CD4-positive, alpha-beta T cell treated with Interleukin-2 at 100 ng/mL for 4 hours (primary cell): ENCODE data around the gene GORASP2.
"Not testable (repeated sequence)": the region's sequence is repeated elsewhere in the genome, so short reads cannot be mapped to it uniquely, and the experiment has no call there.

Experiments used
- DNase-seq: peaks from one replicate; pipeline ENCODE4 v3.0.0-alpha.2; 2020; ENCODE audit warnings: low spot score

Gene GORASP2

DNA sequence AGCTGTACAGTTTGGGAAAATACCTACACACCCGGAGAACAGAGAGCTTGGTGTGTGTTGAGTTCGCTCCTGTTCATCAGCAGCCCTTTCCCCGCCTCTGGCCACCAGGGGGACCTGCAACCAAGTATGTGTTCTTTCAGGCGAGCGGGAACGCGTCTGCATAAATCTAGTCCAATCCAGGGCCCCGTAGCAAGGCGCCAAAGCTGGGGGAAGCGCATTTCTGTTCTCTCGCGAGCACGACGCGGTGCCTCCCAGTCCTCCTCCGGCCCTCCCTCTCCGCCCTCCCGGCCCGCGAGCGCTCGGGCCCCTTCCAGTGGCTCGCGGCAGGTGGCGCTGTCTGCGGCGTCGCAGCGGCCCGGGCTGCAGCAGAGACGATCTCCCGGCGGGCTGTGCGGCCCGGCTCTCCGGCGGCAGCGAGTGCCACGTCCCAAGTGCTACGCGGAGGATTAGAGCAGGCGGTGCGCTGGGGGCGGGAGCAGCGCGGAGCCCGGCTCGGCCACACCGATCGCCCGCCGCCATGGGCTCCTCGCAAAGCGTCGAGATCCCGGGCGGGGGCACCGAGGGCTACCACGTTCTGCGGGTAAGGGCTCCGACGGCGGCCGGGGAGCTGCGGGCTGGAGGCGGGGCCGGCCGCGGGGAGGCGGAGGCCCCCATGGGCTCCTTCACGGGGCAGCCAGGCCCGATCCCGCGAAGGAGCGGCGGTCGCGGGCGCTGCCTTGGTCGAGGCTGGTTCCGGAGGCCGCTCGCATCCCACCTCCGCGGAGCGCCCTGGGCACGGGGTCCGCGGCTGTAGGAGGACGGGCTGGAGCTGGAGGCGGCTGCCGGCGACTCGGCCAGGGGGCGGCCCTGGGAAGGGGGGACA is at the start of gene GORASP2:
TSS of gene GORASP2 (plus strand) at position 430 of the 862 bp plus-strand sequence. CDS start at position 518, 88 bp downstream.
- peak; percentile 99 for DNase-seq

DNA sequence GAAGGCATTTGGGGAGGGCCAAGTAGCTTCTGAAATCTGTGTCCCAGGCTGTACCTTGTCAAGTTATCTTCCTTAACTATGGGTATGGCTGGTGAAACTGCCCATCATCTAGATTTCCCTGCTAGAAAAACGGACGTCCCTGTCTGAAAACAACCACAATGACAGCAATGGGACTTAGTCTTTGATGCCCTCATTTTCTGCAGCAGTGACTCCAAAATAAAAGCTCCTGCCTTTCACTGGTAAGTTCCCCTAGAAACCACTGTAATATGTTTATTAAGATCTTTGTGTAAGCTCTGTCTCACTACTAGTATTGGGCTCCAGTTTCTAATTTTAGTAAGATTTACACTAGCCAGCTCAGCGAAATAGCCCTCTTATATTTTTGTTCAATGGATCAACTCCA is 47.2 kb upstream of the GORASP2 start:
- no peak for DNase-seq

DNA sequence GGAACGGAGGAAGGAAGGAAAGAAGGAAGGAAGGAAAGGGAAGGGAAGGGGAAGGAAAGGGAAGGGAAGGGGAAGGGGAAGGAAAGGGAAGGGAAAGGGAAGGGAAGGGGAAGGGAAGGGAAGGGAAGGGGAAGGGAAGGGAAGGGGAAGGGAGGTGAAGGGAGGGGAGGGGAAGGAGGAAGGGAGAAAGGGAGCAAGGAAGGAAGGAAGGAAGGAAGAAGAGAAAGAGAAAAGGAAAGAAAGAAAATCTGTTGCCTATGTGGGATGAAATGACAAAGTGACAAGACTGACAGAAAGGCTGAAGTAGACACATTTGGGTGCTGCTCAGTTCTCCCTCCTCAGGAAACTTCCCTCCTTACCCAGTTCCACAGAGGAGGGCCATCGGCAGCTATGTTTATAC is 46.3 kb upstream of the GORASP2 start:
- no peak for DNase-seq

DNA sequence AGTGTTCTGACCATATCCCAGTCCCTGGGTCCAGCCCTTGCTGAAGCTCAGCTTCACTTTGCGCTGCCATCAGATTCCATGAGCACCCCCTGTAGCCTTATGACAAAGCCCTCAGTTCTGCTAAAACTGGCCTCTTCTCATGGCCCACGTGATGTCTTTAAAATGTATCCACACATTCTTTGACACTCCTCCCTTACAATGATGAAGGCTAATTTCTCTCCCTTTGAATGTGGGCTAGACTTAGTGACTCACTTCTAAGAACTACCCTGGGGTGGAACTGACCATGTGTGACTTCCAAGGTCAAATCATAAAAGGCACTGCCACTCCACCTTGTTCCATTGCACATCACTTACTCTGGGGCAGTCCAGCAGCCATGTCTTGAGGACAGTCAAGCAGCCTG is 45.4 kb upstream of the GORASP2 start:
- DNase-seq: no peak

DNA sequence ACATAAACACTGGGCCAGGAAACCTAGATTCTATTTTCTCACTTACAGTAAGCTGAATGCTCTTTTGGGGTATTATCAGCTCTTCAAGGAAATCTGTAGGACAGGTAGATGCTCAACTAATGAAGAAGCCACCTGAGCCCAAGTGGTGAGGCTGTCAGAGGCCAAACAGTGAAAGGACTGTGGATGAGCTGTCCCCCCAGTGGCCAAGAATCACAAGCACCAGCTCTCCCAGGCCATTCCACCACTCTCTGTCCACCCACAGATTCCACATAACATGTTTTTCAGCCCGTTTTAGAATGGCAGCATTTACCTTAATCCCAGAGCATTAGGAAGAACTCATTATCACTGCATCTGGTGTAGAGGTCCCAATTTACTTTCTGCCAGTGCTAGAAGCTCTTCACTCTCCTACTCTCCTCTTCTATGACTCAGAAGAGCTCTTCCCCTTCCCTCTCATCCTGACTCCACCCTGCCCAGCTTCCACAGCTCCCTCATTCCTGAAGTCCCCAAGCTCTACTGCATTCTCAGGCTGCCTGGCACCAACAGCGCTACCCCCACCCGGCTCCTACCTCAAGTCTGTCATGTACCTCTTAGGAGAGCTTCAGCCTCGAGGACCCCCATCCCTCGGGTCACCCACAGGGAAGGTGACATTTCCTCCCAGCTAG is 43.8 kb upstream of the GORASP2 start:
- DNase-seq: no peak

DNA sequence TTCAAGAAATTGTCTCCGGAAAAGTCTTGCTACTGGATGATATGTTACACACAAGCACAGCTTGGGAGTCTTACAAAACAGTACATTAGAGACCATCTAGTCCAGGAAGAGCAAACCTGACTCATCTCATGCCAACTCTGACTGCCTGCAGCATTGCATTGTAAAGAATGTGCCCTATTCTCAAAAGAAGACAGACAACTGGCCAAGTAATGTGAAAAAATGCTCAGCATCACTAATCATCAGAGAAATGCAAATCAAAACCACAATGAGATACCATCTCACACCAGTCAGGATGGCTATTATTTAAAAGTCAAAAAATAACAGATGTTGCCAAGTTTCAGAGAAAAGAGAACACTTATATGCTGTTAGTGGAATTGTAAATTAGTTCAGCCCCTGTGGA is 42.7 kb upstream of the GORASP2 start:
- DNase-seq: no peak

DNA sequence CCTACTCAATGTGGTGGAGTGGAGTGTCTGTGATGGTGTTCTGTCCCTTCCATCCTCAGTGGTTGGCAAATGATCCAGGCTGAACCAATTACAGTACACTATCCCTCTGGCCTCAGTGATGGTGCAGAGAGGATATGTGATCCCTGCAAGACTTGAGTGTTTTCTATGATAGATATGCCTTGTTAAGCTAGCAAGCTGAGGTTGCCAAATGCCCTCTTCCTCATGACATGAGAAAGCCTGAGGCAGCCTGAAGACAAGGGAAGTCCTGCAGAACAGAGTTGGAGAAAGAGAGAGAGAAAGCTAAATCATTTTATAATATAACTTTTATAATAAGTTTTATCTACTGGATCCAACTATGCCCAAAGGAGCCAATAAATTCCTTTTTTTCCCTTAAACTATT is 41.6 kb upstream of the GORASP2 start:
- DNase-seq: no peak

DNA sequence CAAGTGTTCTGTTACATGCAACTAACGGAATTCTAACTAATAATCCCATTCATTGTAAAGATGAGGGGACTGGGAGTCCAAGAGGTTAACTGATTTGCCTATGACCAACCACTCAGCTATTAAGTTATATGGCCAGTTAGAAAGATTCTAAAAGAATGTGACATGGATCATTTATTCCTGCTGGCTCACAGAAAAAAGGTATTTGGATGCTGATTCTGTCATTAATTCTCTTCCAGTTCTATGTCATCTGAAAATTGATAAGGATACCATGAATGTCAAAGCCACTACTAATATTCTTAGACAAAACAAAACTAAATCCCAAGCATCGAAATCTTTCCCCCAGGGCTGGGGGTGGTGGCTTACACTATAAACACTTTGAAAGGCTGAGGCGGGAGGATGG is 41.2 kb upstream of the GORASP2 start:
- DNase-seq: no peak

DNA sequence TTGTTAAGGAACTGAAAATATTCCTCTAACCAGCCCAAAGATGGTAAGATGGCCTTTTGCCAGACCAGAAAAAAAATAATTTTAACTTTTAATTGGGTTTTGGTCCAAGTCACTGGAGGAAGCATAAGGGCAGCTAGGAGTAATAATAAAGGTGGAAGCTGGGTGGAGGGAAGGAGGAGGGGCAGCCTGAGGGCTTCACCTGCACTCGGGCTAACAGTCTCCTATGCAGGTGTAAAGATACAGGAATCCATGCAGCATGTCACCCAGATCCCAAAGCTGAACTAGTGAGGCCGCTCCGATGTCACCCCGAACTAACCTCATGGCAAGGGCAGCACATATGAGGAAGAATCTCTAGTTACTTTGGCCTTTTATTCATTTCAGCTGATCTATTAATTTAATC is 37.2 kb upstream of the GORASP2 start:
- DNase-seq: no peak

DNA sequence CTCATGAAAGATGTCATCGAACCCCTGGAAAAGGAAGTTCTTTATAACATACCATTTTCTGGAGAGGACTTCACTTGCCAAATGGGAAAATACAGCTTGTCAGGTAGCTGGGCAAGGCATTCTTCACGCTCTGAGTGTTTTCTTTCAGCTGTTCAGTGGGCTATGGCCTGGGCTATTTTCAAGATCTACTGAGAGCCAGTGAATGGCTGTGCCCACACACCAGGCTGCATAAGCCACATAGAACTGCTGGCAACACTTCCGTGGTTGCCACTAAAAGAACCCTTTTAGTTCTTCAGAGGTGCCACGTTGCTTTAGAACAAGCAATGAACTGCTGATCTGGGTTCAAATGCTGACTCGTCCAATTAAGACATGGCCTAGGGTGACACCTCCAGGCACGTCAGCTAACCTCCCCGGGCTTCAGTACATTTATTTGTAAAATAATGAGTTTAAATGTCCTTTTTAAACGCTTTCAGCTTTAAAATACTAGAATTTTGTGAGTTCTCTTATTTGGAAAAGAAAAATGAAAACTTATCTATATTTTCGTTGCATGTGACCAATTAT is 36.6 kb upstream of the GORASP2 start:
- DNase-seq: no peak

DNA sequence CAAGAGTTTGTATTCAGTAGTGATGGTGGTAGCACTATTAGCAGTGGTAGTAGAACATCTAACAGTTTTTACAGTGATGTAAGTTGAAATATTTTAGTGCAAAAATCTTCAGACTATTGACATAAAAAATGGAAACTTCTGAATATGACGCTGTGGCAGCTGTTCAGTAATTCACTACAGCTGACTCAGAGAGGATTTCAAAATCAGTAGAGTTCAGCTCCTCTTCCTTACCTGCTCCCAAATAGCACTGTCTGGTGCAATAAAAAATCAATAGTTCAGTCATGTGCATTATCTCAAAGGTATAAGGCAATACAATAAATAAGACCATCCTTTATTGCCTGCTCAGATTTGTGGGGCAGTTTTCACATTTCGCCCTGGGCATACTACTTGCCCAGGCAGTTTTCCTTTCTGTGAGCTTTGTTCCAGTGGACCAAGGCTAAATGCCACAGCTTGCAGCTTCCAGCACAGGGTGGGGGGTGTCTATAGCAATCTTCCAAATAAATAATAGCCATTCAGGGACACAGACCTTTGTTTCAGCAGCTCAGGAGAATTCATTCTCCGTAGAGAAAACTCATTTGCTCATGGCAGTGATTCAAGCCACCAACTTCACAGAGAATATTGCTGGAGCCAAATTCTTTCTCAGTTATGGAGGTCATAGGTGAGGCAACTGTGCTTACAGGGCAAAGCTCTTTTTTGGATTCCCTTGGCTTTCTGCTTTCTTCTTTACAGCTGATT is 33.9 kb upstream of the GORASP2 start:
- DNase-seq: no peak

DNA sequence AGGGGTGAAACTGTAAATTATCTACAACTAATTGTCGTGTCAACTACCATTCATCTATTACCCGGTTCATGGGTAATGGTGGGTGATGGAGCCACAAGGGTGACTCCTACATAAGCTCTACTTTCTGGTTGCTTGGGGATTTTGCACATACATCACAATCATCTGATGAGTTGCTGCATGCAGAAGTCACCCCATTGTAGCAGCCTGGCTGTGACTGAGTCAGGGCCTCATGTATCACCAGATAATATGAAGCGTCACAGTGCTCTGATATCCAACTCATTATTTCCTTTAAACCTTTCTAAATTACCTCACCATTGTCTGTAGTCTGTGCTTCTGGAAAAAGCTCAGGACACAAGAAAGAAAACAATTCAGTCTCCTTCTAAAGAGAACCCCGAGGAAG is 32.4 kb upstream of the GORASP2 start:
- DNase-seq: no peak

DNA sequence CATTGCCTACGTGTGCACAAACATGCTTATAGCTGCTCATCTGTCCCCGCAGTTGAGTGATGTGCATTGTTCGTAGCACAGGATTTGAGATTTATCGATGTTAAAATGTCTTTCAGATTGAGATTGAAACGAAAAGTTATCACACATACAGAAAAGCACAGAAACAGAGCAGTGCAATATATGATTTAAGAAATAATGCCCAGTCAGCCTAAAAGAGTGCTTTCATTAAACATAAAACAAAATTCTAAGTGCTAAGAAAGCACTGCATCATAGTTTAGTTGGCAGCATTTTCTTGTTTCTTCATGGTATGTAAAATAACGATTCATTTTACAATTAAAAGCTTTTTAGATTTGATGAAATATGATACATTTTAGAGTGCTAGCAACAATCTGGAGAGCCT is 31.9 kb upstream of the GORASP2 start:
- DNase-seq: no peak

DNA sequence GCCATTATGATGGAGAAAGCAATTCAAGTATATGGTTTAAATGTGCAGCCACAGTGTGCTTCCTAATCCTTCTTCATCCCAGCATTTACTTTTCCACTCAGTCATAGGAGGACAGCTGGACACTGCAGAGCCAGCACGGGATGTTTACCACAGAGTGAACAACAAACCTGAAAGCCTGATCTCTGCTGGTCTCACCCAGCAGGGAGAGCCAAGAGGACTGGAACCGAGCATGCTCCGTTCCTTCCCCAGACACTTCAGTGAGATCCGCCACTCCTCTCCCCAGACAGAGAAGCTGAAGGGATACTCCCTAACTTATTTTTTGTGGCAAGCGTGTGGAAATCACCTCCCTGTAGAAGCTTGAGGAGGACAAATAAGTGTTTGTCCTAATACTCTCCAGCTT is 23.2 kb upstream of the GORASP2 start:
- no peak for DNase-seq

DNA sequence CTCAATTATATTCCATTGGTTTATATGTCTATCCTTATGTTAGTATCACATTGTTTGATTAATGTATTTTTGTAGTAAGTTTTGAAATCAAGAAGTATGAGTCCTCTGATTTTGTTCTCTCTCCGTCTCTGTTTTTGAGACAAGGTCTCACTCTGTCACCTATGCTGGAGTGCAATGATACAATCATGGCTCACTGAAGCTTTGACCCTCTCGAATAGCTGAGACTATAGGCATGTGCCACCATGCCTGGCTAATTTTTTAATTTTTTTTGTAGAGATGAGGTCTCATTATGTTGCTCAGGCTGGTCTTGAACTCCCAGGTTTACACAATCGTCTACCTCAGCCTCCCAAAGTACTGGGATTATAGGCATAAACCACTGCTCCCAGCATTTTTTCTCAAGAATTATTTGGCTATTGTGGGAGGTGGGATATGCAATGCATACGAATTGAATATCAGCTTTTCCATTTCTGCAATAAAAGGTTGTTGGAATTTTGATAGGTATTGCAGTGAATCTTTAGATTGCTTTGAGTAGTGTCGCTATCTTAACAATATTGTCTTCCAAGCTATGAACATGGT is 17.7 kb upstream of the GORASP2 start:
- no peak for DNase-seq

DNA sequence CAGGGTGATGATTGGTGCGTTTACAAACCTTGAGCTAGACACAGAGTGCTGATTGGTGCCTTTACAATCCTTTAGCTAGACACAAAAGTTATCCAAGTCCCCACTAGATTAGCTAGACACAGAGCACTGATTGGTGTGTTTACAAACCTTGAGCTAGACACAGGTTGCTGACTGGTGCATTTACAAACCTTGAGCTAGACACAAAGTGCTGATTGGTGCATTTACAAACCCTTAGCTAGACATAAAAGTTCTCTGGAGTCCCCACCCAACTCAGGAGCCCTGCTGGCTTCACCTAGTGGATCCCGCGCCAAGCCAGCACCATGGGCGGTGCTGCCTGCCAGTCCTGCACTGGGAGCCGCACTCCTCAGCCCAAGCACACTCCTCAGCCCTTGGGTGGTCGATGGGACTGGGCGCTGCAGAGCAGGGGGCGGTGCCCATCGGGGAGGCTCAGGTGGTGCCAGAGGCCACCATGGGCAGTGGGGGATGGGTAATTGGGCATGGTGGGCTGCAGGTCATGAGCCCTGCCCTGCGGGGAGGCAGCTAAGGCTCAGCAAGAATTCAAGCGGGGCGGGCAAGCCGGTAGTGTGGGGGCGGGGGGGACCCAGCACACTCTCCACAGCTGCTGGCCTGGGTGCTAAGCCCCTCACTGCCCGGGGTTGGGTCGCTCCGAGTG is 13.9 kb upstream of the GORASP2 start:
- DNase-seq: not testable (repeated sequence)

DNA sequence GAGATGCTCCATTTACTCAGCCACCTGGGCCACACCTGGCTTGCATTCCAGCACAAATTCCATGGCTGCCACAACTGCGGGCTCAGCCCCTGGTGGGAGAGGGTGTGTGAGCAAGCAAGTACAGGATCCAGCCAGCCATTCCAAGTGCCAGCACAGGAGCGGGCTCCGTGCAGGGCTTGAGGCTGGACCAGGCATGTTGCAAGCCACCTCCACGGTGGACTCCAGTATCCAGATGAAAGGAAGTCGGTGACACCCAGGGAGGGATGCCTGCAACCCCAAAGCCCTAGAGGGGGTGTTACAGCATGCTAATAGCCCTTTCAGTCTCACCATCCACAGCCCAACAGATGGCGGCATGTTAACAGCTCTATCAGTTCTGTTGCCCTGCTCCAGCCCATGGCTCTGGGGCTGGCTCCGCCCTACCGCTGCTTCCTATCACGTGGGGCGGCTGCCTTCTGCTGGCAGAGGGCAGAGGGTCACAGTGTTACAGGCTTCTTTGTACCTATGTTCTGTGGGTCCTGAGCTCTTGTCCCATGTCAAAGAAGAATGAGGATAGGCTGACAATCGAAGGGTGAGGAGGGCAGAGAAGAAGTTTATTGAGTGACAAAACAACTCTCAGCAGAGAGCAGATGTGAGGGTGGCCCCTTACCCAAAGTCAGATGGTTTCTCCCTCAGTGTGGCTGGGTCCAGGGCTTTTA is 11.7 kb upstream of the GORASP2 start:
- DNase-seq: no peak

DNA sequence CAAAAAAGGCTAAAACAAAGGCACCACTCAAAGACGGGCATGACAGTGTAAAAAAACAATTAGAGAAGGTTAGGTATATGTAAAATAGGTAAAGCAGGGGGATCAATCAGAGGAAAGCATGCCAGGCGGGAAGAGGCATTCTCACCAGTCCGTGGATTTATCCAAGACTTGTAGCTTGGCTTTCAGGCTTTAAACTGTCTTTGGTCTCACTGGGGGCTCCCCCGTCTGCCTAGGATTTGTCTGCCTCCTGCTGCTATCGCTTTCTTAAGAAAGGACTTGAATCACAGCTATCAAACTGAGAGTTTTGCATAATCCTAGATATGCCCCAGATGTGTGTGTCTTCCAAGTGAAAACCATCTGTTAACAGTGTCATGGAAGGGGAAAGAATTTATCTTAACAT is 11.1 kb upstream of the GORASP2 start:
- no peak for DNase-seq

DNA sequence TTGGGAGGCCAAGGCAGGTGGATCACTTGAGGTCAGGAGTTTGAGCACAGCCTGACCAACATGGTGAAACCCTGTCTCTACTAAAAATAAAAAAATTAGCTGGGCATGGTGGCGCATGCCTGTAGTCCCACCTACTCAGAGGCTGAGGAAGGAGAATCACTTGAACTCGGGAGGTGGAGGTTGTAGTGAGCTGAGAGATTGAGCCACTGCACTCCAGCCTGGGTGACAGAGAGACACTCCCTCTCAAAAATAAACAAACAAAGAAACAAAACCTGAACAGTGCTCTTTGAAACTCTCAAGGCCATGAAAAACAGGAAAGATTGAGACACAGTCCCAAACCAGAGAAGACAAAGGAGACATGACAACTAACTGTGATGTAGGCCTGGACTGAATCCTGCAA is 7.2 kb upstream of the GORASP2 start:
- not testable (repeated sequence) for DNase-seq

DNA sequence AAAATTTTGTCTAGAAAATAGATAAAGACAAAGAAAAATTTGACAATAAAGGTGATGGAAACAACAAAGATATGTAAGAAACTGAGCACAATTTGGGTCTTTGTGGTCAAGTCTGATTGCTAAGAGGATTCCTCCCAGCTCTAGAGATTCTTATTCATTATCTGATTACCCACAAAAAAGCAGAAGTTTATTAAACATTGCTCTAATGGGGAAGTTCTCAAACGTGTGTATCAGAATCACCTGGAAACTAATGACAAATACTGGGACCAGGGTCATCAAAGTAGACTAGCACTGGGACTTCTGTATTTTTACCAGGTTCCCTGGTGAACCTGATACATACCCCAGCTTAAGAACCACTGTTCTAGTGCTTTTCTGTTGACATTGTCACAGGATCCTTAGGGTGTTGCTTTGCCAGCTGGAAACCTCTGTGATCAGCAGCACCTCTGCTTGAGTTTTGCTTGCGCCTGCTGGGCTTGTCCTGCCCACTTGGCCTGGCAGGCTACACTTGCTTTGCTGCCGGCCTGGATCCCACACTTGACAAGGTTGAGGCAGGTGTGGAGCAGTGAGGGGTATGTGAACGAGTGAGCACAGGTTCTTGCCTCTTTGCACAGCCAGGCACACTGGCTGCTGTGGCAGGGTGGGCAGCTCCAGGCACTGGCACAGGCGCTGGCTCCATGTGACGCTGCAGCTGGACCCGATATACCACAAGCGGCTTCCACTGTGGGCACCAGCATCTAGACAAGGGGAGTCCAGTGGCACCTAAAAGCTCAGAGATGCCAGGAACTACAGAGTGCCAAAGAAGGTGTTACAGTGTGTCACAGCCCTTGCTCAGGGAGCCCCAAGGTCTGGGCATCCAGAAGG is 6.2 kb upstream of the GORASP2 start:
- no peak for DNase-seq
